ENCODE measurements around the gene MED23. TPM values are rescaled to one million over a fixed set of nuclear protein-coding genes. Genes with fewer than 3 reads are reported as not detected.

MED23 gene
- total and polyA plus RNA-seq, 9 of the 15 experiments (the other 6 are each of a cell fraction or from before 2014, with no cell fraction given): 13.7 to 61.2 (median 27.2) TPM

DNA sequence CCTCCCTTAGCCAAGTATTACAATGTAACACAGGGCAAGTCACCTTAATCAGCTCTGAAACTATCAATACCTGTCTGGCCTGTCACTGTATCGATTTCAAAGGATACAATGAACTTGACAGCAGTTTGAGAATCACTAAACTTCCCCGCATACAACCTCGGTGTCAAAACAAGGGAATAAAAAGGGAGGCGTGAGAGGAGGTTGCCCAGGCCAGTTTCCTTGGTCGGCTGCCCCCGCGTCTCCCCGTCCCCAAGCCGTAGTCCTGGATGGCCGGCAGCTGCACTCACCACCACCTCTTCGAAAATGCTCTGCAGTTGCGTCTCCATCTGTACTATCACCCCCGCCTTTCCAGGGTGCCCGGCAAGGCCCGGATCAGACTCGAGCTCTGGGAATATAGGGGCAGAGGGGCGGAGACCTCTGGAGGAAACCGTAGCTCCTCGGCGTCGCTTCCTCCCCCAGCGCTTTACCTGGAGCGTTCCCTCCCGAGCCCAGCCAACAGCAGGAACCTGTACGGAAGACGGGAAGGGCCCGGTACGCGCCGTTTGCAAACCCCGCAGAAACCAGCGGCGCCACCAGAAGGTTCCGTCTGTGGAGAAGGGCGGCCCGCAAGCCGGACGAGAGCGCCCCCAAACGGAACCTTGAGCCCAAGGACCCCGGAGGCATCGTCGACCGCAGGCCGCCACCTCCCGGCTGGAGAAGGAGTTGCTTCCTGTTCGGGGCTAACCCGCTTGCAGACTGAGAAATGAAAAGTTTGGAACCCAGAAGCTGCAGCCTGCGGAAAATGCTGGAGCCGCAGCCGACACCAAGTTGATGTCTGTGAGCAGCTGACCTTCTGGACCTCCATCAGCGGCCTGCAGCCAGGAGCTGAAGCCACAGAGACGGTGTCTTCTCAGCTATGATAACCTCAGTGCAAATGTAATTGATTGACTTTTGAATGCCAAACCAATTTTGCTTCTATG lies at the start of gene MED23 (continued):
- TF ChIP-seq, protein P1, sequence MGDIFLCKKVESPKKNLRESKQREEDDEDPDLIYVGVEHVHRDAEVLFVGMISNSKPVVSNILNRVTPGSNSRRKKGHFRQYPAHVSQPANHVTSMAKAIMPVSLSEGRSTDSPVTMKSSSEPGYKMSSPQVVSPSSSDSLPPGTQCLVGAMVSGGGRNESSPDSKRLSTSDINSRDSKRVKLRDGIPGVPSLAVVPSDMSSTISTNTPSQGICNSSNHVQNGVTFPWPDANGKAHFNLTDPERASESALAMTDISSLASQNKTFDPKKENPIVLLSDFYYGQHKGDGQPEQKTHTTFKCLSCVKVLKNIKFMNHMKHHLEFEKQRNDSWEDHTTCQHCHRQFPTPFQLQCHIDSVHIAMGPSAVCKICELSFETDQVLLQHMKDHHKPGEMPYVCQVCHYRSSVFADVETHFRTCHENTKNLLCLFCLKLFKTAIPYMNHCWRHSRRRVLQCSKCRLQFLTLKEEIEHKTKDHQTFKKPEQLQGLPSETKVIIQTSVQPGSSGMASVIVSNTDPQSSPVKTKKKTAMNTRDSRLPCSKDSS (IDR thresholded peaks at IDR 0.05; ENCODE audit: low read depth, partially characterized antibody): no peak
- TF ChIP-seq KLF6 (CRISPR knock-in tag; IDR thresholded peaks at IDR 0.05; ENCODE audit: borderline replicate concordance) (peak; percentile 70; the same call in 1 of the 2 replicates), MED1 (CRISPR knock-in tag; IDR thresholded peaks at IDR 0.05; ENCODE audit: borderline replicate concordance) (no peak), SIN3A (IDR thresholded peaks at IDR 0.05; ENCODE audit: borderline replicate concordance in 2 of 2, control insufficient read depth in 1 of 2, low read depth in 2 of 2, low read length in 2 of 2) (peak; percentile 58 to 83; a peak in 2 of 4 replicates), SETDB1 (IDR thresholded peaks at IDR 0.05; ENCODE audit: low read length) (no peak), NEUROD1 (IDR thresholded peaks at IDR 0.05; ENCODE audit: borderline replicate concordance, low read depth, low read length, partially characterized antibody) (peak; percentile 94), MAFK (IDR thresholded peaks at IDR 0.05; ENCODE audit: low read length) (peak; percentile 21; the same call in 1 of the 2 replicates), BCL6 (CRISPR knock-in tag; IDR thresholded peaks at IDR 0.05) (peak; percentile 48; the same call in 1 of the 2 replicates), PCBP1 (IDR thresholded peaks at IDR 0.05; ENCODE audit: low read depth, low read length, poor library complexity, severe bottlenecking) (peak; percentile 60), PHF8 (IDR thresholded peaks at IDR 0.05; ENCODE audit: borderline replicate concordance, low read length) (peak; percentile 90), CXXC5 (CRISPR knock-in tag; IDR thresholded peaks at IDR 0.05) (peak; percentile 89), NR4A1 (CRISPR knock-in tag; IDR thresholded peaks at IDR 0.05) (0 out of 2 replicates have a peak, but pooled peaks have one; percentile 66), NR4A1 (tag; IDR thresholded peaks at IDR 0.05) (peak; percentile 64; the same call in 1 of the 2 replicates), YBX1 (IDR thresholded peaks at IDR 0.05) (no peak)
- TF ChIP-seq, protein P2, sequence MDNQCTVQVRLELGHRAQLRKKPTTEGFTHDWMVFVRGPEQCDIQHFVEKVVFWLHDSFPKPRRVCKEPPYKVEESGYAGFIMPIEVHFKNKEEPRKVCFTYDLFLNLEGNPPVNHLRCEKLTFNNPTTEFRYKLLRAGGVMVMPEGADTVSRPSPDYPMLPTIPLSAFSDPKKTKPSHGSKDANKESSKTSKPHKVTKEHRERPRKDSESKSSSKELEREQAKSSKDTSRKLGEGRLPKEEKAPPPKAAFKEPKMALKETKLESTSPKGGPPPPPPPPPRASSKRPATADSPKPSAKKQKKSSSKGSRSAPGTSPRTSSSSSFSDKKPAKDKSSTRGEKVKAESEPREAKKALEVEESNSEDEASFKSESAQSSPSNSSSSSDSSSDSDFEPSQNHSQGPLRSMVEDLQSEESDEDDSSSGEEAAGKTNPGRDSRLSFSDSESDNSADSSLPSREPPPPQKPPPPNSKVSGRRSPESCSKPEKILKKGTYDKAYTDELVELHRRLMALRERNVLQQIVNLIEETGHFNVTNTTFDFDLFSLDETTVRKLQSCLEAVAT (IDR thresholded peaks at IDR 0.05): peak; percentile 57 to 87; a peak in 2 of 4 replicates
- TF ChIP-seq, protein P3, sequence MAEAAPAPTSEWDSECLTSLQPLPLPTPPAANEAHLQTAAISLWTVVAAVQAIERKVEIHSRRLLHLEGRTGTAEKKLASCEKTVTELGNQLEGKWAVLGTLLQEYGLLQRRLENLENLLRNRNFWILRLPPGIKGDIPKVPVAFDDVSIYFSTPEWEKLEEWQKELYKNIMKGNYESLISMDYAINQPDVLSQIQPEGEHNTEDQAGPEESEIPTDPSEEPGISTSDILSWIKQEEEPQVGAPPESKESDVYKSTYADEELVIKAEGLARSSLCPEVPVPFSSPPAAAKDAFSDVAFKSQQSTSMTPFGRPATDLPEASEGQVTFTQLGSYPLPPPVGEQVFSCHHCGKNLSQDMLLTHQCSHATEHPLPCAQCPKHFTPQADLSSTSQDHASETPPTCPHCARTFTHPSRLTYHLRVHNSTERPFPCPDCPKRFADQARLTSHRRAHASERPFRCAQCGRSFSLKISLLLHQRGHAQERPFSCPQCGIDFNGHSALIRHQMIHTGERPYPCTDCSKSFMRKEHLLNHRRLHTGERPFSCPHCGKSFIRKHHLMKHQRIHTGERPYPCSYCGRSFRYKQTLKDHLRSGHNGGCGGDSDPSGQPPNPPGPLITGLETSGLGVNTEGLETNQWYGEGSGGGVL (CRISPR knock-in tag; IDR thresholded peaks at IDR 0.05): no peak
- TF ChIP-seq, protein P4, sequence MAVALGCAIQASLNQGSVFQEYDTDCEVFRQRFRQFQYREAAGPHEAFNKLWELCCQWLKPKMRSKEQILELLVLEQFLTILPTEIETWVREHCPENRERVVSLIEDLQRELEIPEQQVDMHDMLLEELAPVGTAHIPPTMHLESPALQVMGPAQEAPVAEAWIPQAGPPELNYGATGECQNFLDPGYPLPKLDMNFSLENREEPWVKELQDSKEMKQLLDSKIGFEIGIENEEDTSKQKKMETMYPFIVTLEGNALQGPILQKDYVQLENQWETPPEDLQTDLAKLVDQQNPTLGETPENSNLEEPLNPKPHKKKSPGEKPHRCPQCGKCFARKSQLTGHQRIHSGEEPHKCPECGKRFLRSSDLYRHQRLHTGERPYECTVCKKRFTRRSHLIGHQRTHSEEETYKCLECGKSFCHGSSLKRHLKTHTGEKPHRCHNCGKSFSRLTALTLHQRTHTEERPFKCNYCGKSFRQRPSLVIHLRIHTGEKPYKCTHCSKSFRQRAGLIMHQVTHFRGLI (CRISPR knock-in tag; IDR thresholded peaks at IDR 0.05): 0 out of 2 replicates have a peak, but pooled peaks have one; percentile 39
- TF ChIP-seq, protein P5, sequence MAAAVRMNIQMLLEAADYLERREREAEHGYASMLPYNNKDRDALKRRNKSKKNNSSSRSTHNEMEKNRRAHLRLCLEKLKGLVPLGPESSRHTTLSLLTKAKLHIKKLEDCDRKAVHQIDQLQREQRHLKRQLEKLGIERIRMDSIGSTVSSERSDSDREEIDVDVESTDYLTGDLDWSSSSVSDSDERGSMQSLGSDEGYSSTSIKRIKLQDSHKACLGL (CRISPR knock-in tag; IDR thresholded peaks at IDR 0.05; ENCODE audit: borderline replicate concordance, poor library complexity, severe bottlenecking): no peak
